DMS153 treated with DMSO at 0.1 percent for 48 hours (cell line): ENCODE results near the gene THSD1.
"Not testable (repeated sequence)": the region's sequence is repeated elsewhere in the genome, so short reads cannot be mapped to it uniquely, and the experiment has no call there.

ENCODE experiments used
- DNase-seq: peaks from one replicate; lab custom pipeline; 2025; ENCODE audit not compliant: unreplicated experiment; lab: John Stamatoyannopoulos, UW

Gene THSD1

GRCh38 chr13:52361225-52361624 is 44.7 kb downstream of the THSD1 start:
- no peak for DNase-seq

GRCh38 chr13:52359534-52359933 is 46.4 kb downstream of the THSD1 start:
- no peak for DNase-seq

GRCh38 chr13:52356327-52356726 is 49.6 kb downstream of the THSD1 start:
- no peak for DNase-seq

GRCh38 chr13:52353193-52353592 is 52.8 kb downstream of the THSD1 start:
- no peak for DNase-seq

- no peak for DNase-seq
These were observed 56.8 kb downstream of the THSD1 start for GRCh38 chr13:52348983-52349780.

- no peak for DNase-seq
These were observed 57.9 kb downstream of the THSD1 start for GRCh38 chr13:52348071-52348470.

- DNase-seq, result no peak
These were observed 60.2 kb downstream of the THSD1 start for GRCh38 chr13:52345631-52346251.

- DNase-seq, result no peak
These were observed 60.9 kb downstream of the THSD1 start for GRCh38 chr13:52345048-52345447.

- no peak for DNase-seq
These were observed 61.9 kb downstream of the THSD1 start for GRCh38 chr13:52344108-52344507.

- not testable (repeated sequence) for DNase-seq
These were observed 63.8 kb downstream of the THSD1 start for GRCh38 chr13:52342203-52342602.

- not testable (repeated sequence) for DNase-seq
These were observed 68.0 kb downstream of the THSD1 start for GRCh38 chr13:52337828-52338455.

GRCh38 chr13:52334107-52334506 is 71.9 kb downstream of the THSD1 start:
- not testable (repeated sequence) for DNase-seq

- not testable (repeated sequence) for DNase-seq
These were observed 74.1 kb downstream of the THSD1 start for GRCh38 chr13:52331844-52332243.
